ENCODE results near the gene FAM50B. TPM values are rescaled to one million over a fixed set of nuclear protein-coding genes. Genes with fewer than 3 reads are reported as not detected.
A peak's percentile ranks its signal among the peaks of the same experiment; 100 is the strongest.

FAM50B gene
- 10 to 100 TPM in 1 of 2 donors, 1 to 10 TPM in 1; 9.9 to 15.6 TPM for total RNA-seq

- Histone ChIP-seq H3K27me3 (no peaks in the 10 kb centered on the region), H3K9me3 (no peaks in the 10 kb centered on the region), H3K4me1 (peaks cover 13% of the 10 kb centered on the region), H3K36me3 (replicated peaks in 1 of 2; ENCODE audit: insufficient read depth in 1 of 2, low read depth in 2 of 2) (no peaks in the 10 kb centered on the region), H3K27ac (peak within 1 kb of the TSS; percentile 52 to 82 (median 76)), H3K4me3 (peak within 1 kb of the TSS; percentile 19)
- TF ChIP-seq CTCF (IDR thresholded peaks at IDR 0.05) (peak; percentile 88 to 100 (median 99)), POLR2A (IDR thresholded peaks at IDR 0.05) (peak; percentile 28 to 68 (median 67))
- 41 to 68% methylated on average over 40 to 48 of the region's 49 CpGs for WGBS, 2 donors
- DNase-seq, result peak; percentile 94 to 96 (median 95)
- intact Hi-C loops (cut with DNase I), result no loop called here
- peak; percentile 96 for ATAC-seq
These were observed at the start of gene FAM50B for GRCh38 chr6:3848925-3849605. Gene FAM50B, plus strand, starts transcription at chr6:3849373. Its CDS starts 439 bp downstream, at chr6:3849812.

- TF ChIP-seq POLR2A (IDR thresholded peaks at IDR 0.05), result no peak
- TF ChIP-seq CTCF (IDR thresholded peaks at IDR 0.05), result no peak
- ATAC-seq (no peak), DNase-seq (no peak)
- Histone ChIP-seq H3K4me1 (peaks cover 30% of the 10 kb centered on the region), H3K27ac (peak overlapping the region in 1 of 4 donors; percentile 86), H3K27me3 (no peaks in the 10 kb centered on the region), H3K4me3 (no peak overlapping the region), H3K36me3 (replicated peaks in 1 of 2; ENCODE audit: insufficient read depth in 1 of 2, low read depth in 2 of 2) (no peaks in the 10 kb centered on the region), H3K9me3 (no peaks in the 10 kb centered on the region)
- intact Hi-C loops (cut with DNase I), result no loop called here
- WGBS, 2 donors, result 94 to 97% methylated on average over 6 of the region's 6 CpGs
These were observed 49.5 kb upstream of the FAM50B start for GRCh38 chr6:3799719-3800118.

DNA sequence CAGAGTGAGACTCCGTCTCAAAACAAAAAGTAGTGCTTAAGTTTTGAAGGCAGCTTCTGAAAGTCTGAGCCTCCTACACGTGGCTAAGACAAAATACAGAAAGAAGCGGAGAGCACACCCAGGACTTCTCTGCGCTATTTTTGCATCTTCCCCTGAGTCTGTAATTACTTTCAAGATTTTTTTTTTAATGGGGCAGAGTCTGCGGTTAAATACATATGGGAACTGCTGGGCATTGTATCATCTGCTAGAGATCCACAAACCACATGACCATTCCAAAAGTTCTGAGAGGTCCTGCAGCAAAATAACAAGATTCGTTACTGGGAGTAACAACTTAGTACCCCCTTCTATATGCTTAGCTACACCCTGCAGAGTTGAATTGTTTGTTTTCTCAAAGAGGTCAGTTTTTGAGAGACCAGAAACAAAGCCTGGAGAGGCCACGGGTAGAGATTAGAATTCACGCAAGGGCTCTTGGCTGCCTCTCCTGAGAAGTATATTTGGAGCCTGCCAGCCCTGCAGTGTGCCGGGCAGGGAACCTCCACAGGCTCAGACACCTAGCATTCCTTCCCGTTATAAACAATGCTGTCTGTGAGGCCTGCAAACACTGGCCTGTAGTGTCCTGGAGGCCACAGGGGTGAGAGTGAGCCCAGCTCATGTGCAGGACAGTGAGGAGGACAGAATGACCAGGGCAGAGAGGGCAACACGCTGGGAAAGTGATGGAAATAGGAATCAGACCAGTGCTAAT, 48.2 kb upstream of the FAM50B start:
- 70 to 73% methylated on average over 11 of the region's 11 CpGs for WGBS, 2 donors
- no peak overlapping the region for H3K27ac ChIP-seq
- ATAC-seq (no peak), DNase-seq (no peak)
- no peak overlapping the region for H3K4me3 ChIP-seq
- H3K36me3 ChIP-seq (replicated peaks in 1 of 2; ENCODE audit: insufficient read depth in 1 of 2, low read depth in 2 of 2), result no peaks in the 10 kb centered on the region
- no peaks in the 10 kb centered on the region for H3K27me3 ChIP-seq
- no peaks in the 10 kb centered on the region for H3K9me3 ChIP-seq
- no peak for TF ChIP-seq CTCF (IDR thresholded peaks at IDR 0.05)
- TF ChIP-seq POLR2A (IDR thresholded peaks at IDR 0.05), result no peak
- intact Hi-C loops (cut with DNase I), result no loop called here
- H3K4me1 ChIP-seq, result peaks cover 38% of the 10 kb centered on the region

DNA sequence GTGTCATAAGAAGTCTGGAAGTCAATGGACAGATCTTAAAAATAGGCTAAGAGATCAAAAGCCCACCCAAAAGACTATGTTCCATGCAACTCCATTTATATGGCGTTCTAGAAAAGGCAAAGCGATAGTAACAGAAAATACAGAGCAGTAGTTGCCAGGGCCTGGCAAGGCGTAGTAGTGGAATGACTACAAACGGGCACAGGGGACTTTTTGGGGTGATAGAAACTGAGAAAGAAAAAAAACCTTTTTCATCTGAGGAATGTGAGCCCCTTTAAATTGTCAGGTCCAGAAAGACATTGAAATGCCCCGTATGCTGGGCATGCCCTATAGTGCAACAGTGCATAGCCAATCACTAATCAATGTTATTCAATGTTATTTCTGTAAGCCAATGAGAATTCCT, 47.2 kb upstream of the FAM50B start:
- Histone ChIP-seq H3K4me3 (no peak overlapping the region), H3K4me1 (peaks cover 38% of the 10 kb centered on the region), H3K9me3 (no peaks in the 10 kb centered on the region), H3K27me3 (no peaks in the 10 kb centered on the region), H3K36me3 (replicated peaks in 1 of 2; ENCODE audit: insufficient read depth in 1 of 2, low read depth in 2 of 2) (no peaks in the 10 kb centered on the region), H3K27ac (no peak overlapping the region)
- no peak for TF ChIP-seq POLR2A (IDR thresholded peaks at IDR 0.05)
- no peak for TF ChIP-seq CTCF (IDR thresholded peaks at IDR 0.05)
- WGBS, 2 donors, result 87 to 97% methylated on average over 5 of the region's 5 CpGs
- intact Hi-C loops (cut with DNase I), result no loop called here
- DNase-seq, result no peak
- ATAC-seq, result no peak
